ENCODE results near the gene SGPP2.
A peak's percentile ranks its signal among the peaks of the same experiment; 100 is the strongest.

The SGPP2 gene

DNA sequence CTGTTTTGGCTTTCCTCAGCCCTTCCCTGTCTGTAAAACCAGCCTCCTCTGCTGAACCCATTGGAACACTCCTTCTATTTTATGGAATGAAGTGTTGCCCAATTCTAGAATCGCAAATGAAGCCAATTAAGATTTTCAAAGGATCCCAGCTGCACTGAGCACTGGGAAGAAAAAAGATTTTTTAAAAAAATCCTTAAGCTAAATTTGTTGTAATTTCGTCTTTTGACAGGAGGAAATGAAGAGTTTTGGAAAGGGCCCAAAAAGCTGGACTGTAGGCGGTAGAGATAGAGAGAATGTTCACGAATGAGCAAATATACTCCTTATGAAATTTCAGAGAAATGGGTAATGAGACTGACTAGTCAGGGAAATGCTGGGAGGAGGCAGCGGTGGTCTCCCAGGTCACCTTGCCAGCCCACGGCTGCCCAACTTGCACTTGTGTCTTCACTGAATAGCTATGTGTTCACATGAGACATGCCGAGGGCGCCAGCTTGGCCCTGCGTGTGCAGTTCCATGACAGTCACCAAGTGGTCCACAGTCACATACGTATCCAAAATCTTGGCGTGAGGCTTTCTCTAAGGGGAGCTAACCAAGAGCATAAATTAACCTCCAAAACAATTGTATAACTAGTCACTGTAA is 69.9 kb downstream of the SGPP2 start:
- no peak for TF ChIP-seq JUND (IDR thresholded peaks at IDR 0.05; ENCODE audit: low read depth)
- DNase-seq (ENCODE audit: low read depth in 1 of 2, low spot score in 1 of 2) = no peak
- in situ Hi-C loops (cut with HindIII; ENCODE audit: low pct_unique_long_range_greater_than_20kb, low sequenced_read_pairs) = no loop called here

GRCh38 chr2:222495388-222495787 is 71.0 kb downstream of the SGPP2 start:
- in situ Hi-C loops (cut with HindIII; ENCODE audit: low pct_unique_long_range_greater_than_20kb, low sequenced_read_pairs) = no loop called here
- no peak for DNase-seq (ENCODE audit: low read depth in 1 of 2, low spot score in 1 of 2)
- TF ChIP-seq JUND (IDR thresholded peaks at IDR 0.05; ENCODE audit: low read depth) = no peak

GRCh38 chr2:222499226-222499625 is 74.9 kb downstream of the SGPP2 start:
- DNase-seq (ENCODE audit: low read depth in 1 of 2, low spot score in 1 of 2) = no peak
- TF ChIP-seq JUND (IDR thresholded peaks at IDR 0.05; ENCODE audit: low read depth) = no peak
- in situ Hi-C loops (cut with HindIII; ENCODE audit: low pct_unique_long_range_greater_than_20kb, low sequenced_read_pairs) = no loop called here

DNA sequence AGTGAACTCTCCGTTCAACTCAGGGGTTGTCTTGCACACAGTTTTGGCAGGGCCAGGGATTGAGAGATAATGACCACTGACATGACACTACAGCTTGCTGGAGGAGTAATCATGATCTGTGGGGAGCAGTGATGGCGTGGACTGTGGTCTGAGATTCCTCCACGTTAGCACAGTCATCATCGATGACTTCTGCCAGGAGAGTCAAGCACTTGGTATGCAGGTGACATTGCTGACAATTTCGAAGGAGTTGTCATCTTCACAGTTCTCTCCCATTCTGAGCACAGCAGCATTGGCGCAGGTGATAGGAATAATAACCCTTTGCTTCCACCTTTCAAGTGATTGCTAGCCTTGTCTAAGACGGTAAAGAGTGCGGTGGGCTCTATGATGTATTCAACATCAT is 79.8 kb downstream of the SGPP2 start:
- DNase-seq (ENCODE audit: low read depth in 1 of 2, low spot score in 1 of 2) = no peak
- no peak for TF ChIP-seq JUND (IDR thresholded peaks at IDR 0.05; ENCODE audit: low read depth)
- in situ Hi-C loops (cut with HindIII; ENCODE audit: low pct_unique_long_range_greater_than_20kb, low sequenced_read_pairs) = no loop called here

GRCh38 chr2:222504719-222505118 is 80.4 kb downstream of the SGPP2 start:
- in situ Hi-C loops (cut with HindIII; ENCODE audit: low pct_unique_long_range_greater_than_20kb, low sequenced_read_pairs) = no loop called here
- no peak for DNase-seq (ENCODE audit: low read depth in 1 of 2, low spot score in 1 of 2)
- TF ChIP-seq JUND (IDR thresholded peaks at IDR 0.05; ENCODE audit: low read depth) = no peak

- DNase-seq (ENCODE audit: low read depth in 1 of 2, low spot score in 1 of 2) = no peak
- no peak for TF ChIP-seq JUND (IDR thresholded peaks at IDR 0.05; ENCODE audit: low read depth)
- in situ Hi-C loops (cut with HindIII; ENCODE audit: low pct_unique_long_range_greater_than_20kb, low sequenced_read_pairs) = no loop called here
These were observed 82.0 kb downstream of the SGPP2 start for GRCh38 chr2:222506230-222506935.

DNA sequence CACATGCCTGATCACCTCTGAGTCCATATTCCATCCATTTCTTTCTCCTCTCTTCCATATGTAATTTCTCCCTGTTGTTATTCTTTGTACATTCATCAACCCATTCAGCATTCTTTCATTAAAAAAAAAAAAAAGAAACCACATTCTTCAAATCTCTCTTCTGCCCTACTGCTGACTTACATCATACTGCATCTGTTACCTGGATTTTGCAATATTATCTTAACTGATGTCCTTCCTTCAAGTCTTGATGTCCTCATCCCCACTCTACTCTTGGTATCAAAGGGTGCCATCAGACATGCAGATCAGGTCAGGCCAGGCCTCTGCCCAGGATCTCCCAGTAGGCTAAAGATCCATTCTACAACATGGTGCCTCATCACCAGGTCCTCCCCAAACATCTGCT is 90.6 kb downstream of the SGPP2 start:
- no peak for DNase-seq (ENCODE audit: low read depth in 1 of 2, low spot score in 1 of 2)
- in situ Hi-C loops (cut with HindIII; ENCODE audit: low pct_unique_long_range_greater_than_20kb, low sequenced_read_pairs) = no loop called here

GRCh38 chr2:222518570-222519381 is 94.4 kb downstream of the SGPP2 start:
- peak in 1 of 2 experiments; percentile 7 for DNase-seq (ENCODE audit: low read depth in 1 of 2, low spot score in 1 of 2)
- TF ChIP-seq JUND (IDR thresholded peaks at IDR 0.05; ENCODE audit: low read depth) = no peak
- in situ Hi-C loops (cut with HindIII; ENCODE audit: low pct_unique_long_range_greater_than_20kb, low sequenced_read_pairs) = no loop called here

More for the DNA sequence above, 90.6 kb downstream of the SGPP2 start:
- TF ChIP-seq JUND (IDR thresholded peaks at IDR 0.05; ENCODE audit: low read depth) = no peak

DNA sequence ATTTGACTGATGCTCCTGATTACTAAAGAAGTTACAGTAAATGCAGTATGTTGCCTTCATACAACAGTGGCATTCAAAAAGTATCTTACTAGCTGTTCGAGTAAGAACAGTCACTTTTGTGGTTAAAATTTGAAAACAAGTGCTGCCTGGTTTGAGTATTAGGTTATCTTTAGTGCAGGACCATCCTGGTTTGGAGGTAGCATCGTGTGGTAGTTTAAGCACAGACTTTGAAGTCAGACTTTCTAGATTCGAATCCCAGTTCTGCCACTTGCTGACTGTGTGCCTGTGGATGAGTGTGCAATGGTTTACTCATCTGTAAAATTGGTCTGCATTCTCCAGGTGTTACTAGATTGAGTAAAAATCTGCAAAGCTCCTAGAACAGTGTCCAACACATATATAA is 96.8 kb downstream of the SGPP2 start:
- in situ Hi-C loops (cut with HindIII; ENCODE audit: low pct_unique_long_range_greater_than_20kb, low sequenced_read_pairs) = no loop called here
- TF ChIP-seq JUND (IDR thresholded peaks at IDR 0.05; ENCODE audit: low read depth) = no peak
- no peak for DNase-seq (ENCODE audit: low read depth in 1 of 2, low spot score in 1 of 2)

GRCh38 chr2:222522082-222522481 is 97.7 kb downstream of the SGPP2 start:
- in situ Hi-C loops (cut with HindIII; ENCODE audit: low pct_unique_long_range_greater_than_20kb, low sequenced_read_pairs) = no loop called here
- TF ChIP-seq JUND (IDR thresholded peaks at IDR 0.05; ENCODE audit: low read depth) = no peak
- no peak for DNase-seq (ENCODE audit: low read depth in 1 of 2, low spot score in 1 of 2)

GRCh38 chr2:222523783-222524544 is 99.6 kb downstream of the SGPP2 start:
- TF ChIP-seq JUND (IDR thresholded peaks at IDR 0.05; ENCODE audit: low read depth) = no peak
- no peak for DNase-seq (ENCODE audit: low read depth in 1 of 2, low spot score in 1 of 2)
- in situ Hi-C loops (cut with HindIII; ENCODE audit: low pct_unique_long_range_greater_than_20kb, low sequenced_read_pairs) = no loop called here

GRCh38 chr2:222525811-222526210 is 101.5 kb downstream of the SGPP2 start:
- in situ Hi-C loops (cut with HindIII; ENCODE audit: low pct_unique_long_range_greater_than_20kb, low sequenced_read_pairs) = no loop called here
- no peak for TF ChIP-seq JUND (IDR thresholded peaks at IDR 0.05; ENCODE audit: low read depth)
- DNase-seq (ENCODE audit: low read depth in 1 of 2, low spot score in 1 of 2) = no peak

Measured in T47D (cell line).